Measurements from ENCODE around the gene CXCL16.

CXCL16 gene

GRCh38 chr17:4771519-4772234, 31.9 kb upstream of the CXCL16 start, which contains the start of gene TM4SF5:
TM4SF5 (plus strand) TSS chr17:4771886; CDS start chr17:4771923, 37 bp downstream.
- TF ChIP-seq POLR2A (IDR thresholded peaks at IDR 0.05; ENCODE audit: low read depth, low read length): no peak
- FAIRE-seq (no peak), DNase-seq (ENCODE audit: insufficient read length, low spot score) (peak; percentile 28)

GRCh38 chr17:4769628-4770027, 29.9 kb upstream of the CXCL16 start:
- no peak for TF ChIP-seq POLR2A (IDR thresholded peaks at IDR 0.05; ENCODE audit: low read depth, low read length)
- DNase-seq (ENCODE audit: insufficient read length, low spot score): peak; percentile 44
- FAIRE-seq: no peak

- TF ChIP-seq POLR2A (IDR thresholded peaks at IDR 0.05; ENCODE audit: low read depth, low read length): no peak
- no peak for FAIRE-seq
- DNase-seq (ENCODE audit: insufficient read length, low spot score): no peak
These were observed 28.6 kb upstream of the CXCL16 start for GRCh38 chr17:4768298-4768697.

- DNase-seq (ENCODE audit: insufficient read length, low spot score): no peak
These were observed 27.0 kb upstream of the CXCL16 start for GRCh38 chr17:4766723-4767122.

GRCh38 chr17:4766201-4766600, 26.5 kb upstream of the CXCL16 start:
- no peak for FAIRE-seq

More at GRCh38 chr17:4766723-4767122, 27.0 kb upstream of the CXCL16 start:
- no peak for FAIRE-seq
- no peak for TF ChIP-seq POLR2A (IDR thresholded peaks at IDR 0.05; ENCODE audit: low read depth, low read length)

GRCh38 chr17:4764595-4764994, 24.9 kb upstream of the CXCL16 start:
- no peak for TF ChIP-seq POLR2A (IDR thresholded peaks at IDR 0.05; ENCODE audit: low read depth, low read length)
- no peak for FAIRE-seq
- no peak for DNase-seq (ENCODE audit: insufficient read length, low spot score)

More at GRCh38 chr17:4766201-4766600, 26.5 kb upstream of the CXCL16 start:
- DNase-seq (ENCODE audit: insufficient read length, low spot score): no peak
- no peak for TF ChIP-seq POLR2A (IDR thresholded peaks at IDR 0.05; ENCODE audit: low read depth, low read length)

GRCh38 chr17:4759776-4760236, 20.1 kb upstream of the CXCL16 start:
- no peak for TF ChIP-seq POLR2A (IDR thresholded peaks at IDR 0.05; ENCODE audit: low read depth, low read length)
- FAIRE-seq (no peak), DNase-seq (ENCODE audit: insufficient read length, low spot score) (no peak)

- no peak for DNase-seq (ENCODE audit: insufficient read length, low spot score)
- FAIRE-seq: no peak
- no peak for TF ChIP-seq POLR2A (IDR thresholded peaks at IDR 0.05; ENCODE audit: low read depth, low read length)
These were observed 13.7 kb upstream of the CXCL16 start for GRCh38 chr17:4753392-4753791.

GRCh38 chr17:4751932-4752331, 12.2 kb upstream of the CXCL16 start:
- DNase-seq (ENCODE audit: insufficient read length, low spot score): no peak
- TF ChIP-seq POLR2A (IDR thresholded peaks at IDR 0.05; ENCODE audit: low read depth, low read length): no peak
- no peak for FAIRE-seq

GRCh38 chr17:4750606-4751005, 10.9 kb upstream of the CXCL16 start:
- no peak for DNase-seq (ENCODE audit: insufficient read length, low spot score)

GRCh38 chr17:4748686-4749085, 9.0 kb upstream of the CXCL16 start:
- no peak for TF ChIP-seq POLR2A (IDR thresholded peaks at IDR 0.05; ENCODE audit: low read depth, low read length)
- no peak for FAIRE-seq

More at GRCh38 chr17:4750606-4751005, 10.9 kb upstream of the CXCL16 start:
- no peak for FAIRE-seq
- no peak for TF ChIP-seq POLR2A (IDR thresholded peaks at IDR 0.05; ENCODE audit: low read depth, low read length)

GRCh38 chr17:4747847-4748246, 8.1 kb upstream of the CXCL16 start:
- TF ChIP-seq POLR2A (IDR thresholded peaks at IDR 0.05; ENCODE audit: low read depth, low read length): no peak
- no peak for DNase-seq (ENCODE audit: insufficient read length, low spot score)
- no peak for FAIRE-seq

More at GRCh38 chr17:4748686-4749085, 9.0 kb upstream of the CXCL16 start:
- DNase-seq (ENCODE audit: insufficient read length, low spot score): no peak

- DNase-seq (ENCODE audit: insufficient read length, low spot score): no peak
- TF ChIP-seq POLR2A (IDR thresholded peaks at IDR 0.05; ENCODE audit: low read depth, low read length): no peak
- no peak for FAIRE-seq
These were observed 5.6 kb upstream of the CXCL16 start for GRCh38 chr17:4744999-4745969.

GRCh38 chr17:4743898-4744297, 4.2 kb upstream of the CXCL16 start:
- no peak for FAIRE-seq

More at GRCh38 chr17:4743898-4744297, 4.2 kb upstream of the CXCL16 start:
- no peak for DNase-seq (ENCODE audit: insufficient read length, low spot score)
- no peak for TF ChIP-seq POLR2A (IDR thresholded peaks at IDR 0.05; ENCODE audit: low read depth, low read length)

All from H54 (cell line).